Stimulated activated naive CD8-positive, alpha-beta T cell treated with anti-CD3 and anti-CD28 coated beads, Interleukin-15, Interleukin-2, amounts not matched to agents 100 U/mL and 50 U/mL, for 24 hours (primary cell): Measurements from ENCODE around the gene C6orf52.

Source experiments
- ATAC-seq: fragments of 150-1000 bp; cut with Tn5 transposase; one replicate; pipeline ENCODE4 v1.10.0; 2021
- DNase-seq: peaks from one replicate; pipeline ENCODE4 v3.0.0; 2021

Gene C6orf52

GRCh38 chr6:10644225-10644624 is 50.2 kb downstream of the C6orf52 start:
- ATAC-seq, result no peak
- no peak for DNase-seq

GRCh38 chr6:10643201-10643651 is 51.2 kb downstream of the C6orf52 start:
- ATAC-seq, result no peak
- DNase-seq, result no peak

GRCh38 chr6:10641528-10641927 is 52.9 kb downstream of the C6orf52 start:
- ATAC-seq (no peak), DNase-seq (no peak)

GRCh38 chr6:10640412-10640811 is 54.0 kb downstream of the C6orf52 start:
- ATAC-seq, result no peak
- DNase-seq, result no peak

- DNase-seq, result no peak
- ATAC-seq, result peak; percentile 98
Measured at GRCh38 chr6:10633216-10633615, 61.2 kb downstream of the C6orf52 start.

- ATAC-seq (no peak), DNase-seq (no peak)
Measured at GRCh38 chr6:10630178-10630577, 64.2 kb downstream of the C6orf52 start.

GRCh38 chr6:10627800-10628199 is 66.6 kb downstream of the C6orf52 start:
- DNase-seq (no peak), ATAC-seq (no peak)

GRCh38 chr6:10626154-10626741 is 68.2 kb downstream of the C6orf52 start:
- ATAC-seq, result no peak
- DNase-seq, result no peak

GRCh38 chr6:10624836-10625235 is 69.6 kb downstream of the C6orf52 start:
- ATAC-seq (no peak), DNase-seq (no peak)

- no peak for ATAC-seq
- no peak for DNase-seq
Measured at GRCh38 chr6:10621847-10622246, 72.6 kb downstream of the C6orf52 start.
